Activated CD8-positive, alpha-beta memory T cell treated with anti-CD3 and anti-CD28 coated beads, Interleukin-2, amount 10 ng/mL, durations not matched to agents 7 days and 5 days (primary cell): ENCODE data around the gene STAC3. TPM values are rescaled to one million over a fixed set of nuclear protein-coding genes. Genes with fewer than 3 reads are reported as not detected.

Source experiments
- ATAC-seq: fragments of 150-1000 bp; cut with Tn5 transposase; one replicate; pipeline ENCODE4 v1.10.0; 2021; ENCODE audit warnings: moderate library complexity
- CTCF ChIA-PET: fragments of 350-600 bp; sonication (Branson Sonifier 250); formaldehyde crosslinking; loops from one replicate; lab custom pipeline; 2021; ENCODE audit warnings: antibody characterized with exemption; lab: Charles Lee
- DNase-seq: peaks from one replicate; pipeline ENCODE4 v3.0.0-alpha.2; 2020
- H3K27ac Mint-ChIP-seq: one replicate; pipeline ENCODE4 v1.8.0; 2021; ENCODE audit warnings: mild to moderate bottlenecking, mixed read lengths
- H3K27me3 Mint-ChIP-seq: one replicate; pipeline ENCODE4 v1.8.0; 2021; ENCODE audit warnings: mixed read lengths
- H3K36me3 Mint-ChIP-seq: one replicate; pipeline ENCODE4 v1.8.0; 2021; ENCODE audit warnings: mild to moderate bottlenecking, mixed read lengths
- H3K4me1 Mint-ChIP-seq: one replicate; pipeline ENCODE4 v1.8.0; 2021; ENCODE audit warnings: mixed read lengths
- H3K4me3 Mint-ChIP-seq: one replicate; pipeline ENCODE4 v1.8.0; 2021; ENCODE audit warnings: mild to moderate bottlenecking, moderate library complexity, mixed read lengths
- H3K9me3 Mint-ChIP-seq: one replicate; pipeline ENCODE4 v1.8.0; 2022; ENCODE audit warnings: low read depth, mixed read lengths
- total RNA-seq, 2 experiments: library from RNA; stranded (reverse); gene quantifications; one replicate each; pipeline ENCODE4 v1.2.3, GENCODE V29; 2021

STAC3 gene
- total RNA-seq, 2 experiments from 2014 or later: 5.4 to 10.0 TPM

DNA sequence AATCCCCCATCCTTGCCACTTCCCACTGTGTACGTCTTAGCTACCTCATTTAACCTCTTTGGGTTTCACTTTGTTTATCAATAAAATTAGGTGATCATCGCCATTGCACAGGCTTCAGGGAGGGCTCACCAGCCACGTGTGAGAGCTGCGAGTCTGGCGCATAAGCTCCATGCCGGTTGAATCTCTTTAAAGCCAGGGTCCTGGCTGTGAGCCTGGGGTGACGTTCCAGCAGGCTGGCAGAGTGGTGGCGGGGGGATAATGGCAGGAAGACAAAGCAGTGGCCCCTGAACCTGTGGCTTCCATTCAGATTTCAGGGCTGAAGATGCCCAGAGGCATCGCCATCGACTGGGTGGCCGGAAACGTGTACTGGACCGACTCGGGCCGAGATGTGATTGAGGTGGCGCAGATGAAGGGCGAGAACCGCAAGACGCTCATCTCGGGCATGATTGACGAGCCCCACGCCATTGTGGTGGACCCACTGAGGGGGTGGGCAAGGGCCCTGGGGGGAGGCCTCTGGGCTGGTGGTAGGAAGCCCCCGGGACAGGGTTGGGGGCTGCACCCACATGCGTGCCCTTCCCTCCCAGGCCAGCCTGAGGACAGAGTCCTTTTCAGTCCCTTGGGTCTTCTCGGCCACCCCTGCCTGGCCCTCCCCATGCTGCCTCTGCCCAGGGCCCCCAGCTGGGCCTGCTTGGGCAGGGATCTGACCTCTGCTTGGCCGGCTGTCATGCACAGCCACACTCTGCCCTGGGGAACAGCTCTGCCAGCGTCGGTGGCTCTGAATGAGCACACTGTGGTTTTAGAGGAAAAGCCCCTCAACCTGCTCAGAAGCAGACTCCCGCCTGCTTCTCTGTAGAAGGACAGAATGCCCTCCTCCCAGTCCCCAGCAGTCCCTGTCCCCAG, 43.0 kb downstream of the STAC3 start:
- Mint-ChIP-seq H3K27ac (no peak overlapping the region), H3K4me3 (no peak overlapping the region), H3K4me1 (no peaks in the 10 kb centered on the region), H3K27me3 (no peaks in the 10 kb centered on the region), H3K9me3 (no peaks in the 10 kb centered on the region), H3K36me3 (no peaks in the 10 kb centered on the region)
- CTCF ChIA-PET: interaction anchor here (15.4 kb wide), 1 partner anchor 36 kb away, joined by 647 read pairs; the partner anchor contains the start of gene STAC3
- no peak for DNase-seq
- no peak for ATAC-seq

DNA sequence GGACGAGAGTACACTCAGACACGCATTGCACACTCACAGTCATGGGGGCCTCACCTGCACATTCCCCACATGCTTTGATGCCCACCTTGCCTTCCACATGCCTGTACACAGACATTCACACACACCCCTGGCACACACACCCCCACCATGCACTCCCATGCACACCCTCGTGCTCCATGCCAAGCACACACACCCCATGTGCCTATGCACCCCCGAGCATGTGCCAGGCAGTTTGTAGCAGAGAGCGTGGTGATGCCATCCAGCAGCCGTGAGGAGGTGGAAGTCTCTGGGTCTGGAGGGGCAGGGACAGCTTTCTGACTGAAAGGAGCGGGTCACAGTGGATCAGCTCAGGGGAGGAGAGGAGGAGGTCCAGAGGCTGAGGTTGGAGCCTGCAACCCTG, 45.1 kb downstream of the STAC3 start:
- ATAC-seq (no peak), DNase-seq (no peak)
- CTCF ChIA-PET: interaction anchor here (1.5 to 15.4 kb wide), 3 partner anchors 9 to 38 kb away, joined by 5 to 647 read pairs (median 5); partner anchors contain the start of gene STAC3
- H3K4me3 Mint-ChIP-seq: no peak overlapping the region
- H3K27ac Mint-ChIP-seq: no peak overlapping the region
- H3K27me3 Mint-ChIP-seq: no peaks in the 10 kb centered on the region
- H3K4me1 Mint-ChIP-seq: no peaks in the 10 kb centered on the region
- no peaks in the 10 kb centered on the region for H3K36me3 Mint-ChIP-seq
- H3K9me3 Mint-ChIP-seq: no peaks in the 10 kb centered on the region

DNA sequence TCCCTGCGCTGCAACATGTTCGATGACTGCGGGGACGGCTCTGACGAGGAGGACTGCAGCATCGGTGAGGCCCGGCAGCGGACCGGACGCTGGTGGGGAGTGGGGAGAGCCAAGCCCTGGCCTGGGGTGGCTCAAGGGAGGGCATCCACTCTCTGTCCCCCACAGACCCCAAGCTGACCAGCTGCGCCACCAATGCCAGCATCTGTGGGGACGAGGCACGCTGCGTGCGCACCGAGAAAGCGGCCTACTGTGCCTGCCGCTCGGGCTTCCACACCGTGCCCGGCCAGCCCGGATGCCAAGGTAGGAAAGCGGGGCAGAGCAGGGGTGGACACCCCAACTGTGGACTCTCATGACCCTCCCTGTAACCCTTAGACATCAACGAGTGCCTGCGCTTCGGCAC, 45.8 kb downstream of the STAC3 start:
- CTCF ChIA-PET: interaction anchor here (1.5 to 15.4 kb wide), 3 partner anchors 9 to 39 kb away, joined by 5 to 647 read pairs (median 5); partner anchors contain the start of gene STAC3
- no peak overlapping the region for H3K27ac Mint-ChIP-seq
- H3K4me1 Mint-ChIP-seq: no peaks in the 10 kb centered on the region
- H3K36me3 Mint-ChIP-seq: no peaks in the 10 kb centered on the region
- H3K4me3 Mint-ChIP-seq: no peak overlapping the region
- ATAC-seq (no peak), DNase-seq (no peak)
- no peaks in the 10 kb centered on the region for H3K27me3 Mint-ChIP-seq
- no peaks in the 10 kb centered on the region for H3K9me3 Mint-ChIP-seq

GRCh38 chr12:57204454-57204853, 46.5 kb downstream of the STAC3 start:
- no peak overlapping the region for H3K27ac Mint-ChIP-seq
- H3K4me1 Mint-ChIP-seq: no peaks in the 10 kb centered on the region
- ATAC-seq: no peak

DNA sequence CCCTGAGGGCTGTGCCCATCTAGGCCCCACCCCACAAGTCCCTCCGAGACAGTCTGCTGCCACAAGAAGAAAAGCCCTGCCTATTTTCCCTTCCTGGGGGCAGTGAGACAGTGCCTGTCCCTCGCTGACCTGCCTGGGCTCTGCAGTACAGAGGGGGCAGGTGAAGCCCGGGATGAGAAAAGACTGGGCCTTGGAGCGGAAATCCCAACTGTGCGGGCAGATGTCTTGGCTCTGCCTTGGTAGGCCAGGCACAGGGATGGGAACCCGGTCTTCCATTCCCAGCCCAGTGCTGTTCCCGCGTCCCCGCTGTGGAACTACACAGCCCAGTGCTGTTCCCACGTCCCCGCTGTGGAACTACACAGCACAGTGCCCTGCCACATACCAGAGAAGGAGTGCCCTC, 47.2 kb downstream of the STAC3 start:
- no peak overlapping the region for H3K27ac Mint-ChIP-seq
- DNase-seq (no peak), ATAC-seq (no peak)
- no peaks in the 10 kb centered on the region for H3K9me3 Mint-ChIP-seq
- no peaks in the 10 kb centered on the region for H3K36me3 Mint-ChIP-seq
- H3K27me3 Mint-ChIP-seq: no peaks in the 10 kb centered on the region
- H3K4me3 Mint-ChIP-seq: no peak overlapping the region
- H3K4me1 Mint-ChIP-seq: no peaks in the 10 kb centered on the region
- CTCF ChIA-PET: no interaction called here

More at GRCh38 chr12:57204454-57204853, 46.5 kb downstream of the STAC3 start:
- H3K36me3 Mint-ChIP-seq: no peaks in the 10 kb centered on the region
- H3K27me3 Mint-ChIP-seq: no peaks in the 10 kb centered on the region
- H3K9me3 Mint-ChIP-seq: no peaks in the 10 kb centered on the region
- H3K4me3 Mint-ChIP-seq: no peak overlapping the region
- CTCF ChIA-PET: no interaction called here
- no peak for DNase-seq

GRCh38 chr12:57203201-57203600, 47.8 kb downstream of the STAC3 start:
- H3K4me3 Mint-ChIP-seq: no peak overlapping the region
- no peaks in the 10 kb centered on the region for H3K4me1 Mint-ChIP-seq
- H3K27ac Mint-ChIP-seq: no peak overlapping the region
- no peak for ATAC-seq
- no peaks in the 10 kb centered on the region for H3K9me3 Mint-ChIP-seq
- CTCF ChIA-PET: no interaction called here
- no peak for DNase-seq
- H3K36me3 Mint-ChIP-seq: no peaks in the 10 kb centered on the region
- no peaks in the 10 kb centered on the region for H3K27me3 Mint-ChIP-seq

GRCh38 chr12:57202321-57202720, 48.7 kb downstream of the STAC3 start:
- Mint-ChIP-seq H3K27ac (no peak overlapping the region), H3K4me1 (no peaks in the 10 kb centered on the region), H3K27me3 (no peaks in the 10 kb centered on the region), H3K36me3 (no peaks in the 10 kb centered on the region), H3K9me3 (no peaks in the 10 kb centered on the region), H3K4me3 (no peak overlapping the region)
- CTCF ChIA-PET: no interaction called here
- no peak for ATAC-seq
- no peak for DNase-seq

GRCh38 chr12:57201631-57202030, 49.4 kb downstream of the STAC3 start:
- CTCF ChIA-PET: no interaction called here
- H3K27ac Mint-ChIP-seq: no peak overlapping the region
- H3K4me1 Mint-ChIP-seq: no peaks in the 10 kb centered on the region
- no peaks in the 10 kb centered on the region for H3K27me3 Mint-ChIP-seq
- no peaks in the 10 kb centered on the region for H3K9me3 Mint-ChIP-seq
- ATAC-seq: no peak
- H3K36me3 Mint-ChIP-seq: no peaks in the 10 kb centered on the region
- H3K4me3 Mint-ChIP-seq: no peak overlapping the region
- DNase-seq: no peak

DNA sequence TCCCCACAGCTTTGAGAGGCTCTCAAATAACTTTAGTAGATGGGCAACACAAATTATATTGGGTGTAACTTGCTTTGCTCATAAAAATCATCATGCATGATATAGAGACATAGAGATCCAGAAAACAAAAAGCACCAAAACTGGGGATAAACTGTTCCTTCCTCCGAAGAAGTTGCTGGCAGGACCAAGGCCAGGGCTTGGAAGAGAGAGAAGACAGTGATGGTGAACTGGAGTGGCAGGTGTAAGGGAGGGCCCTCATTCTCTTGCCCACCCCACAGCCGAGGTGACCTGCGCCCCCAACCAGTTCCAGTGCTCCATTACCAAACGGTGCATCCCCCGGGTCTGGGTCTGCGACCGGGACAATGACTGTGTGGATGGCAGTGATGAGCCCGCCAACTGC, 49.8 kb downstream of the STAC3 start:
- Mint-ChIP-seq H3K4me1 (no peaks in the 10 kb centered on the region), H3K36me3 (no peaks in the 10 kb centered on the region), H3K27me3 (no peaks in the 10 kb centered on the region), H3K4me3 (no peak overlapping the region), H3K9me3 (no peaks in the 10 kb centered on the region), H3K27ac (no peak overlapping the region)
- ATAC-seq (no peak), DNase-seq (no peak)
- CTCF ChIA-PET: no interaction called here

DNA sequence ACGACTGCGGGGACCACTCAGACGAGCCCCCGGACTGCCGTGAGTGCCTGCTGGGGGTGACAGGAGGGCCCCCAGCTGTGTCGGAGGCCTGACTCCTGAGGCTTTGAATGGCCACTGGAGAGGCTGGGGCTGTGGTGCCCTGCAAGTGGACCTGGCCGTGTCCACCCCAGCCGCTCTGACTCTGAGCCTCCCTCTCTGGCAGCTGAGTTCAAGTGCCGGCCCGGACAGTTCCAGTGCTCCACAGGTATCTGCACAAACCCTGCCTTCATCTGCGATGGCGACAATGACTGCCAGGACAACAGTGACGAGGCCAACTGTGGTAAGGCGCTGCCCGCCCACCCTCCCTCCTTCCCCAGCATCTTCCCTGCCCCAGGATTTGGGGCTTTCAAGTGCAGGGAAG, 50.5 kb downstream of the STAC3 start:
- Mint-ChIP-seq H3K27ac (no peak overlapping the region), H3K36me3 (no peaks in the 10 kb centered on the region), H3K4me3 (no peak overlapping the region), H3K4me1 (no peaks in the 10 kb centered on the region), H3K9me3 (no peaks in the 10 kb centered on the region), H3K27me3 (no peaks in the 10 kb centered on the region)
- CTCF ChIA-PET: no interaction called here
- ATAC-seq (no peak), DNase-seq (no peak)

DNA sequence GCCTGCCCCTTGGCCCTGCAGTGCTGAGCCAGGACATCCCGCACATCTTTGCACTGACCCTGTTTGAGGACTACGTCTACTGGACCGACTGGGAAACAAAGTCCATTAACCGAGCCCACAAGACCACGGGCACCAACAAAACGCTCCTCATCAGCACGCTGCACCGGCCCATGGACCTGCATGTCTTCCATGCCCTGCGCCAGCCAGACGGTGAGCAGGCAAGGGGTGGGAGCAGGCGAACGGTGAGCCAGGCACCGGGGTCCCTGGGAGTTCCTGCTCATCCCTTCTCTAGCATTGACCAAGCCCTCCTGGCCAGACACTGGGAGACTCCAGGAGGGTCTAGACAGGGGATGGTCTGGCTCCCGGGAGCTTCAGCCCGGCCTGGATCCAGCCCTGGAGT, 51.8 kb downstream of the STAC3 start:
- no peaks in the 10 kb centered on the region for H3K27me3 Mint-ChIP-seq
- H3K4me1 Mint-ChIP-seq: no peaks in the 10 kb centered on the region
- H3K27ac Mint-ChIP-seq: no peak overlapping the region
- H3K36me3 Mint-ChIP-seq: no peaks in the 10 kb centered on the region
- H3K4me3 Mint-ChIP-seq: no peak overlapping the region
- H3K9me3 Mint-ChIP-seq: no peaks in the 10 kb centered on the region
- no peak for ATAC-seq
- DNase-seq: no peak
- CTCF ChIA-PET: interaction anchor here (1.3 to 4.0 kb wide), 2 partner anchors 15 to 44 kb away, joined by 7 to 17 read pairs; no protein-coding TSS in a partner anchor

DNA sequence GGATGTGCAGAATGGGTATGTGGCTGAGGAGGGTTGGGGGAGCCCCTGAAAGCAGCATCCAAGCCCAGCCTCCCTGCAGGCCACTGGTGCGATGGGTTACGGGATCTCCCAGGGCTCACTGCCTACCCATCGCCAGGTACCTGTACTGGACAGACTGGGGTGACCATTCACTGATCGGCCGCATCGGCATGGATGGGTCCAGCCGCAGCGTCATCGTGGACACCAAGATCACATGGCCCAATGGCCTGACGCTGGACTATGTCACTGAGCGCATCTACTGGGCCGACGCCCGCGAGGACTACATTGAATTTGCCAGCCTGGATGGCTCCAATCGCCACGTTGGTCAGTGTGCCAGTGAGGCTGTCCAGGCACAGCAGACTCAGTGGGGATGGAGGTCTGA, 52.7 kb downstream of the STAC3 start:
- H3K36me3 Mint-ChIP-seq: no peaks in the 10 kb centered on the region
- CTCF ChIA-PET: interaction anchor here (1.3 to 4.0 kb wide), 3 partner anchors 15 to 45 kb away, joined by 3 to 17 read pairs (median 7); no protein-coding TSS in a partner anchor
- no peak overlapping the region for H3K4me3 Mint-ChIP-seq
- no peaks in the 10 kb centered on the region for H3K27me3 Mint-ChIP-seq
- ATAC-seq (no peak), DNase-seq (no peak)
- H3K27ac Mint-ChIP-seq: no peak overlapping the region
- H3K9me3 Mint-ChIP-seq: no peaks in the 10 kb centered on the region
- no peaks in the 10 kb centered on the region for H3K4me1 Mint-ChIP-seq

DNA sequence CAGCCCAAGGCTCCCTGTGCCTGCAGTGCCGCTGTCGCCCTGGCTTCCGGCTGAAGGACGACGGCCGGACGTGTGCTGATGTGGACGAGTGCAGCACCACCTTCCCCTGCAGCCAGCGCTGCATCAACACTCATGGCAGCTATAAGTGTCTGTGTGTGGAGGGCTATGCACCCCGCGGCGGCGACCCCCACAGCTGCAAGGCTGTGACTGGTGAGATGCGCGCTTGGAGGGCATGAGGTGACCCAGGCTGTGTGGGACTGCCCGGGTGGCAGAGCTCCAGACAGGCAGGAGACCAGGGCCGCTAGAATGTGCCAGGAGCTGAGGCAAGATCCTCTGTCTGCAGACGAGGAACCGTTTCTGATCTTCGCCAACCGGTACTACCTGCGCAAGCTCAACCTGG, 54.0 kb downstream of the STAC3 start:
- H3K36me3 Mint-ChIP-seq: no peaks in the 10 kb centered on the region
- no peaks in the 10 kb centered on the region for H3K4me1 Mint-ChIP-seq
- H3K4me3 Mint-ChIP-seq: no peak overlapping the region
- CTCF ChIA-PET: interaction anchor here (1.0 to 4.0 kb wide), 3 partner anchors 14 to 43 kb away, joined by 3 to 17 read pairs (median 5); no protein-coding TSS in a partner anchor
- H3K9me3 Mint-ChIP-seq: no peaks in the 10 kb centered on the region
- no peaks in the 10 kb centered on the region for H3K27me3 Mint-ChIP-seq
- DNase-seq (no peak), ATAC-seq (no peak)
- H3K27ac Mint-ChIP-seq: no peak overlapping the region

DNA sequence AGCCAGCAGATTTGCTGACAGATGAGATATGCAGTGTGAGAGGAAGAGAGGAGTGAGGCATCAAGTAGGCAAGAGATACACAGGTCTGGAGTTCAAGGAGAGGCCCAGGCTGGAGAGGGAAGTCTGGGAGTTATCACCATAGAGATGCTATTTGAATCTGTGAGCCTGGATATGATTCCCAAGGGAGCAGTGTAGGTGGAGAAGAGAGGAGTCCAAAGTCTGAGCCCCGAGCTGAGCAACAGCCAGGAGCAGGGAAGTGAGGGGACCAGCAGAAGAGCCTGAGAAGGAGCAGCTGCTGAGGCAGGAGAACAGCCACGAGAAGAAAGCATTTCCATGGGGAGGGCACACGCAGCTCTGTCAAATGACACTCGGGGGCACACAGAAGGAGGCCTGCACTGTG, 54.5 kb downstream of the STAC3 start:
- no peaks in the 10 kb centered on the region for H3K36me3 Mint-ChIP-seq
- CTCF ChIA-PET: interaction anchor here (1.0 to 4.0 kb wide), 3 partner anchors 13 to 43 kb away, joined by 3 to 17 read pairs (median 5); no protein-coding TSS in a partner anchor
- H3K27me3 Mint-ChIP-seq: no peaks in the 10 kb centered on the region
- ATAC-seq: no peak
- no peak for DNase-seq
- H3K9me3 Mint-ChIP-seq: no peaks in the 10 kb centered on the region
- H3K27ac Mint-ChIP-seq: no peak overlapping the region
- no peak overlapping the region for H3K4me3 Mint-ChIP-seq
- no peaks in the 10 kb centered on the region for H3K4me1 Mint-ChIP-seq
